Panc1 (cell line): Measurements from ENCODE around the gene CASP6. TPM values are rescaled to one million over a fixed set of nuclear protein-coding genes. Genes with fewer than 3 reads are reported as not detected.

Experiments used
- ATAC-seq: fragments of 200-7000 bp; cut with Tn5 transposase; 2 replicates; pipeline ENCODE4 v1.9.1; 2020; ENCODE audit warnings: mild to moderate bottlenecking, moderate library complexity
- BruUV-seq: library from RNA; stranded (reverse); fragments of 400-500 nt; replicated peaks from 2 replicates; lab custom pipeline; 2021; lab: Mats Ljungman, UMichigan
- CTCF ChIA-PET: fragments of 300-600 bp; sonication (Branson Sonifier 250); formaldehyde crosslinking; loops from one replicate; lab custom pipeline; 2022; ENCODE audit warnings: antibody characterized with exemption; lab: Charles Lee
- POLR2A ChIA-PET: fragments of 300-600 bp; sonication (Branson Sonifier 250); formaldehyde crosslinking; loops from one replicate; lab custom pipeline; 2022; ENCODE audit warnings: antibody characterized with exemption; lab: Charles Lee
- DNase-seq: peaks from one replicate; pipeline ENCODE4 v3.0.0-alpha.2; 2010; ENCODE audit warnings: low read depth, low spot score
- H3K27ac ChIP-seq: 2 replicates; pipeline ENCODE4 v1.5.1; 2011; ENCODE audit warnings: mild to moderate bottlenecking, low read length, inconsistent platforms
- H3K27me3 ChIP-seq: fragments of 200-500 bp; sonication (Bioruptor generic); 2 replicates; pipeline ENCODE4 v1.6.0; 2014; ENCODE audit warnings: low read length, inconsistent platforms; ENCODE audit not compliant: control insufficient read depth, insufficient read depth
- H3K36me3 ChIP-seq: fragments of 200-500 bp; sonication (Bioruptor generic); 2 replicates; pipeline ENCODE4 v1.5.1; 2014; ENCODE audit warnings: inconsistent platforms, mild to moderate bottlenecking, low read length, moderate library complexity; ENCODE audit not compliant: control insufficient read depth, insufficient read depth
- H3K4me1 ChIP-seq: 2 replicates; pipeline ENCODE4 v1.5.1; 2011; ENCODE audit warnings: inconsistent platforms, mild to moderate bottlenecking, low read length, moderate library complexity; ENCODE audit not compliant: control insufficient read depth, insufficient read depth
- H3K4me3 ChIP-seq, 2 experiments: 2 replicates each; pipeline ENCODE4 v1.5.1; 2011 to 2012; ENCODE audit warnings: low read depth in 2 of 2, low read length in 2 of 2, mild to moderate bottlenecking in 2 of 2, inconsistent platforms in 1 of 2, moderate library complexity in 1 of 2
- H3K9me3 ChIP-seq: fragments of 200-500 bp; sonication (Bioruptor generic); 2 replicates; pipeline ENCODE4 v1.5.1; 2014; ENCODE audit warnings: low read depth, mild to moderate bottlenecking, inconsistent platforms, low read length, moderate library complexity; ENCODE audit not compliant: control insufficient read depth, insufficient read depth
- POLR2AphosphoS5 ChIP-seq: IDR thresholded peaks from 2 replicates; pipeline ENCODE4 v1.6.1; 2012; ENCODE audit warnings: mild to moderate bottlenecking, low read depth, low read length, moderate library complexity
- SIN3A ChIP-seq: IDR thresholded peaks from 2 replicates; pipeline ENCODE4 v1.6.1; 2012; ENCODE audit warnings: low read depth, mild to moderate bottlenecking, low read length, moderate library complexity, borderline replicate concordance; ENCODE audit not compliant: insufficient read depth
- TCF7L2 ChIP-seq: IDR thresholded peaks from 2 replicates; pipeline ENCODE4 v1.6.1; 2011; ENCODE audit warnings: mild to moderate bottlenecking, low read depth, low read length, inconsistent platforms
- in situ Hi-C: cut with HindIII; loops from 2 replicates; pipeline ENCODE4 v1.10.0; 2016; ENCODE audit warnings: low sequenced_read_pairs, low pct_unique_long_range_greater_than_20kb
- intact Hi-C: fragments of 100-400 bp; cut with micrococcal nuclease; formaldehyde crosslinking; loops from one replicate; pipeline ENCODE4 v1.10.0; 2022; ENCODE audit not compliant: unreplicated experiment
- total RNA-seq: library from RNA; stranded (reverse); gene quantifications from one replicate; pipeline ENCODE4 v1.2.1, GENCODE V29; 2021; ENCODE audit not compliant: unreplicated experiment
- TF ChIP-seq, protein P1 (sequence below): fragments of 450-650 bp; IDR thresholded peaks from 2 replicates; pipeline ENCODE4 v1.5.1; 2017; ENCODE audit warnings: mild to moderate bottlenecking
- TF ChIP-seq, protein P2 (sequence below), 2 experiments: IDR thresholded peaks; 2 replicates each; pipeline ENCODE4 v1.6.1; 2011 to 2012; ENCODE audit warnings: low read depth in 2 of 2, control low read depth in 1 of 2, low read length in 1 of 2, mild to moderate bottlenecking in 1 of 2, moderate library complexity in 1 of 2; ENCODE audit not compliant: insufficient read depth in 1 of 2

CASP6 gene
- total RNA-seq, 1 experiment from 2014 or later: 15.2 TPM

DNA sequence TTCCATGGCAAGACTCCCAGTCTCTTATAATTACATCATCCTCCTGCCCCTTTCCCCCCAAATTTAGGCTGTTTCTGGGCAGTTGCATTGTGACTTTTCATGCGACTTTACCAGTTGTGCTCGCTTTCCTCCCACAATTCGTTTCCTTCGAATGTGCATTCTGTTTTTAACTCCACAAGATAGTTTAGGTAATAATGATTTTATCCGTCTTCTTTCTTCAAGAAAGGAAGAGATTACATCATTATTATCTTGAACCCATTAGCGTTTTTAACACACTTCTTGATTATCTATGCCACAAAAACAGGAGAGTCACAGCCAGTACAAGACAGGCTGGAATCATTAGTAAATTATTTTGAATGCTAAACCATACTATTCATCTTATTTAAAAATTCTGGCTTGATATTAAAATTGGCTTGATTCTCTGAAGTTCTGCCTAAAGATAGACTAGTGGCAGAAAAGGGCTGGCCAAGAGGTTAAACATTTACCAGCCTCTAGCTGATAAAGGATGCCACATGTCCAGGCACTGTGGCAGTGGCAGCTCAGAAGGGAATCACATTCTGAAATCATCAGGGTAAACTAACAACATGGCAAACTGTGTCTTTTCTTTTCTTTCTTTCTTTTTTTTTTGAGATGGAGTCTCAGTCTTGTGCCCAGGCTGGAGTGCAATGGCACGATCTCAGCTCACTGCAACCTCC lies 46.3 kb upstream of the CASP6 start:
- TF ChIP-seq POLR2AphosphoS5 (no peak), TCF7L2 (no peak), SIN3A (no peak)

DNA sequence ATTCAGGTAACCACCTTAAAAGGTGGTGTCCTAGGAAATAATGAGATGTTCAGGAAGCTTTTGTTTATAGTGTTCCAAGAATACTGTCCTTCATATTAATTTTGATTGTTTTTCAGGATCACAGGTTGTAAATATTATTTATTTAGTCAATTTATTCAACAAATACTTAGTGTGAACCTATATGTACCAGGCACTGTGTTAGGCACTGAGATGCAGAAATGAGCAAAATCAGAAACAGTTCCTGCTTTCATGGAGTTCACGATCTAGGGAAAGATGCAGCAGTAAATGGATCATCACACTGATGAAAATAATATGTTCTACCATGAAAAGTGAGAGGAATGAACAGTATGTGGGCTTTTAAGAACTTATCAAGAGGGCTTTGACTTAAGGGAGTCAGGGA lies 44.9 kb upstream of the CASP6 start:
- Histone ChIP-seq H3K27ac (no peak overlapping the region), H3K4me3 (no peak overlapping the region), H3K9me3 (no peaks in the 10 kb centered on the region), H3K27me3 (peaks cover 2% of the 10 kb centered on the region), H3K36me3 (no peaks in the 10 kb centered on the region), H3K4me1 (no peaks in the 10 kb centered on the region)
- ChIA-PET CTCF (no interaction called here), POLR2A (no interaction called here)
- TF ChIP-seq, protein P1, sequence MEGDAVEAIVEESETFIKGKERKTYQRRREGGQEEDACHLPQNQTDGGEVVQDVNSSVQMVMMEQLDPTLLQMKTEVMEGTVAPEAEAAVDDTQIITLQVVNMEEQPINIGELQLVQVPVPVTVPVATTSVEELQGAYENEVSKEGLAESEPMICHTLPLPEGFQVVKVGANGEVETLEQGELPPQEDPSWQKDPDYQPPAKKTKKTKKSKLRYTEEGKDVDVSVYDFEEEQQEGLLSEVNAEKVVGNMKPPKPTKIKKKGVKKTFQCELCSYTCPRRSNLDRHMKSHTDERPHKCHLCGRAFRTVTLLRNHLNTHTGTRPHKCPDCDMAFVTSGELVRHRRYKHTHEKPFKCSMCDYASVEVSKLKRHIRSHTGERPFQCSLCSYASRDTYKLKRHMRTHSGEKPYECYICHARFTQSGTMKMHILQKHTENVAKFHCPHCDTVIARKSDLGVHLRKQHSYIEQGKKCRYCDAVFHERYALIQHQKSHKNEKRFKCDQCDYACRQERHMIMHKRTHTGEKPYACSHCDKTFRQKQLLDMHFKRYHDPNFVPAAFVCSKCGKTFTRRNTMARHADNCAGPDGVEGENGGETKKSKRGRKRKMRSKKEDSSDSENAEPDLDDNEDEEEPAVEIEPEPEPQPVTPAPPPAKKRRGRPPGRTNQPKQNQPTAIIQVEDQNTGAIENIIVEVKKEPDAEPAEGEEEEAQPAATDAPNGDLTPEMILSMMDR: no peak
- no peak for TF ChIP-seq POLR2AphosphoS5
- TF ChIP-seq, protein P2, sequence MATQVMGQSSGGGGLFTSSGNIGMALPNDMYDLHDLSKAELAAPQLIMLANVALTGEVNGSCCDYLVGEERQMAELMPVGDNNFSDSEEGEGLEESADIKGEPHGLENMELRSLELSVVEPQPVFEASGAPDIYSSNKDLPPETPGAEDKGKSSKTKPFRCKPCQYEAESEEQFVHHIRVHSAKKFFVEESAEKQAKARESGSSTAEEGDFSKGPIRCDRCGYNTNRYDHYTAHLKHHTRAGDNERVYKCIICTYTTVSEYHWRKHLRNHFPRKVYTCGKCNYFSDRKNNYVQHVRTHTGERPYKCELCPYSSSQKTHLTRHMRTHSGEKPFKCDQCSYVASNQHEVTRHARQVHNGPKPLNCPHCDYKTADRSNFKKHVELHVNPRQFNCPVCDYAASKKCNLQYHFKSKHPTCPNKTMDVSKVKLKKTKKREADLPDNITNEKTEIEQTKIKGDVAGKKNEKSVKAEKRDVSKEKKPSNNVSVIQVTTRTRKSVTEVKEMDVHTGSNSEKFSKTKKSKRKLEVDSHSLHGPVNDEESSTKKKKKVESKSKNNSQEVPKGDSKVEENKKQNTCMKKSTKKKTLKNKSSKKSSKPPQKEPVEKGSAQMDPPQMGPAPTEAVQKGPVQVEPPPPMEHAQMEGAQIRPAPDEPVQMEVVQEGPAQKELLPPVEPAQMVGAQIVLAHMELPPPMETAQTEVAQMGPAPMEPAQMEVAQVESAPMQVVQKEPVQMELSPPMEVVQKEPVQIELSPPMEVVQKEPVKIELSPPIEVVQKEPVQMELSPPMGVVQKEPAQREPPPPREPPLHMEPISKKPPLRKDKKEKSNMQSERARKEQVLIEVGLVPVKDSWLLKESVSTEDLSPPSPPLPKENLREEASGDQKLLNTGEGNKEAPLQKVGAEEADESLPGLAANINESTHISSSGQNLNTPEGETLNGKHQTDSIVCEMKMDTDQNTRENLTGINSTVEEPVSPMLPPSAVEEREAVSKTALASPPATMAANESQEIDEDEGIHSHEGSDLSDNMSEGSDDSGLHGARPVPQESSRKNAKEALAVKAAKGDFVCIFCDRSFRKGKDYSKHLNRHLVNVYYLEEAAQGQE (IDR thresholded peaks at IDR 0.05; ENCODE audit: insufficient read depth in 1 of 2, low read depth in 2 of 2, low read length in 1 of 2): no peak
- TF ChIP-seq TCF7L2: no peak
- no peak for TF ChIP-seq SIN3A
- intact Hi-C loops (no loop called here), in situ Hi-C loops (no loop called here)
- BruUV-seq: no TSS peak
- ATAC-seq (no peak), DNase-seq (no peak)

More for the DNA sequence above, 46.3 kb upstream of the CASP6 start:
- BruUV-seq: no TSS peak
- POLR2A ChIA-PET: no interaction called here
- H3K9me3 ChIP-seq: no peaks in the 10 kb centered on the region
- H3K36me3 ChIP-seq: no peaks in the 10 kb centered on the region
- H3K4me1 ChIP-seq: no peaks in the 10 kb centered on the region
- H3K27me3 ChIP-seq: peaks cover 2% of the 10 kb centered on the region
- ATAC-seq (no peak), DNase-seq (no peak)
- CTCF ChIA-PET: no interaction called here
- no peak overlapping the region for H3K27ac ChIP-seq
- no peak overlapping the region for H3K4me3 ChIP-seq
- intact Hi-C loops (no loop called here), in situ Hi-C loops (no loop called here)

DNA sequence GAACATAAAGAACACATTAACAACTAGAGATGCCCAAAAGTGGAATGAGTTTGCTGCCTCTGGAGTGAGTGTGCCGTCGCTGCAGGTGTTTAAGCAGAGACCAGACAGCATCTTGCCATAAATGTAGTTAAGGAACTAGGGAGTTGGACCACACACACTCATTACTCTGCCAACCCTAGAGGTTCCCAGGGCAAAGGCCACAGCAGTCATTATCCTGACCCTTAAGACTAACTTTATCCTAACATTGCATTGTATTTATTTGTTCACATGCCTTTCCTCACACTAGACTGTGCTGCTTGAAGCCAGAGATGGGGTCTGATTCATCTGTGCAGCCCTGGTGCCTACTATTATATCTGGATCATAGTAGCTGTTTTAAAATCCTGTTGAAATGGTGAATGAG lies 43.5 kb upstream of the CASP6 start:
- CTCF ChIA-PET: no interaction called here
- no peak for DNase-seq
- no TSS peak for BruUV-seq

More for the DNA sequence above, 43.5 kb upstream of the CASP6 start:
- H3K27me3 ChIP-seq: peaks cover 2% of the 10 kb centered on the region
- intact Hi-C loops: no loop called here
- H3K9me3 ChIP-seq: no peaks in the 10 kb centered on the region
- TF ChIP-seq, protein P2 (IDR thresholded peaks at IDR 0.05; ENCODE audit: insufficient read depth in 1 of 2, low read depth in 2 of 2, low read length in 1 of 2): no peak
- TF ChIP-seq, protein P1: no peak
- TF ChIP-seq SIN3A: no peak
- TF ChIP-seq POLR2AphosphoS5: no peak
- no peak for TF ChIP-seq TCF7L2
- H3K4me1 ChIP-seq: no peaks in the 10 kb centered on the region
- POLR2A ChIA-PET: no interaction called here
- in situ Hi-C loops: no loop called here
- no peak for ATAC-seq
- no peaks in the 10 kb centered on the region for H3K36me3 ChIP-seq
- H3K27ac ChIP-seq: no peak overlapping the region
- H3K4me3 ChIP-seq: no peak overlapping the region
